Measurements from ENCODE around the gene PARM1. TPM values are rescaled to one million over a fixed set of nuclear protein-coding genes. Genes with fewer than 3 reads are reported as not detected.

Gene PARM1
- total RNA-seq, 1 donor from 2014 or later: 1.6 TPM

DNA sequence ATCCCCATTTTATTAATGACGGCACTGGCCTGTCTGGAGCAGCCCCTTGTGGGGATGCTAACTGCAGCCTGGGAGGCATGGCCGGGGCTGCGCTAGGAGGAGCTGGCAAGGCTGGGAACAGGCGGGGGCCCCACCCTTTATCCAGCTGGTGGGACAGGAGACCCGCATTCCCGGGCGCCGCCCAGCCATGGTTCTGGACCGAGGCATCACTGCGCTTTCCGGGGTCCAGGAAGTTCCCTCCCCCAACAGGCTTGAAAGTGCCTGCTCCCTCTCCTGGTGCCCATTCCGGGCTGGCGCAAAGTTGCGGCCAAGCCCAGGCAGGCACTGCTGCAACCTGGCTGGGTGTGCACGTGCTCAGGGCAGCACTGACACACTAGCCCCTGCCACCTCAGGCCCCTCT lies 124.5 kb downstream of the PARM1 start:
- Histone ChIP-seq H3K9me3 (ENCODE audit: low read depth) (no peaks in the 10 kb centered on the region), H3K9ac (no peak overlapping the region), H3K36me3 (no peaks in the 10 kb centered on the region), H3K4me1 (no peaks in the 10 kb centered on the region), H4K20me1 (ENCODE audit: low read depth) (no peaks in the 10 kb centered on the region), H3F3A (ENCODE audit: low read depth) (no peaks in the 10 kb centered on the region), H3K4me2 (no peak overlapping the region), H3K4me3 (no peak overlapping the region), H3K27me3 (no peaks in the 10 kb centered on the region), H3K27ac (no peak overlapping the region), H2AFZ (replicated peaks) (no peak overlapping the region), H3K79me2 (ENCODE audit: low read depth) (no peaks in the 10 kb centered on the region)
- no peak overlapping the region for H3K27ac Mint-ChIP-seq
- H3K4me3 Mint-ChIP-seq: no peak overlapping the region
- no peak for TF ChIP-seq EZH2 (IDR thresholded peaks at IDR 0.05)
- no peak for TF ChIP-seq EZH2phosphoT487 (IDR thresholded peaks at IDR 0.05)
- TF ChIP-seq, protein P1, sequence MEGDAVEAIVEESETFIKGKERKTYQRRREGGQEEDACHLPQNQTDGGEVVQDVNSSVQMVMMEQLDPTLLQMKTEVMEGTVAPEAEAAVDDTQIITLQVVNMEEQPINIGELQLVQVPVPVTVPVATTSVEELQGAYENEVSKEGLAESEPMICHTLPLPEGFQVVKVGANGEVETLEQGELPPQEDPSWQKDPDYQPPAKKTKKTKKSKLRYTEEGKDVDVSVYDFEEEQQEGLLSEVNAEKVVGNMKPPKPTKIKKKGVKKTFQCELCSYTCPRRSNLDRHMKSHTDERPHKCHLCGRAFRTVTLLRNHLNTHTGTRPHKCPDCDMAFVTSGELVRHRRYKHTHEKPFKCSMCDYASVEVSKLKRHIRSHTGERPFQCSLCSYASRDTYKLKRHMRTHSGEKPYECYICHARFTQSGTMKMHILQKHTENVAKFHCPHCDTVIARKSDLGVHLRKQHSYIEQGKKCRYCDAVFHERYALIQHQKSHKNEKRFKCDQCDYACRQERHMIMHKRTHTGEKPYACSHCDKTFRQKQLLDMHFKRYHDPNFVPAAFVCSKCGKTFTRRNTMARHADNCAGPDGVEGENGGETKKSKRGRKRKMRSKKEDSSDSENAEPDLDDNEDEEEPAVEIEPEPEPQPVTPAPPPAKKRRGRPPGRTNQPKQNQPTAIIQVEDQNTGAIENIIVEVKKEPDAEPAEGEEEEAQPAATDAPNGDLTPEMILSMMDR (IDR thresholded peaks at IDR 0.05): no peak
- H3K27me3 Mint-ChIP-seq (ENCODE audit: insufficient read depth, low read depth): peaks cover 3% of the 10 kb centered on the region
- no peaks in the 10 kb centered on the region for H3K9me3 Mint-ChIP-seq
- peaks cover 11% of the 10 kb centered on the region for H3K4me1 Mint-ChIP-seq
- DNase-seq (ENCODE audit: low spot score): no peak
- H3K36me3 Mint-ChIP-seq: no peaks in the 10 kb centered on the region

DNA sequence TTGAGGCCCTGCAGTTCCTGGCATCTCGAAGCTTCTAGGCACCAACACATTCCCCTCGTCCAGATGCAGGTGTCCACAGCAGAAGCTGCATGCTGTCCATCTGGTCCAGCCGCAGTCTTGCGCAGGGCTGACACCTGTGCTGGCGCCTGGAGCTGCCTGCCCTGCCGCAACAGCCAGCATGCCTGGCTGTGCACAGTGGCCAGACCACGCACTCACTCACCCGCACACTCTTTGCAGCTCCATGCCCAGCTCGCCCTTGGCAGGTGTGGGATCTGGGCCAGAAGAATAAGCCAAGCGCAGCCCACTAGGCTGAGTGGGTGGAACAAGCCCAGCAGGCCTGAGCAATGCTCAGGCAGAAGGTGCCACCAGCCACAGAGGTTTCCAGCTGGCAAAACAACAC lies 125.6 kb downstream of the PARM1 start:
- no peaks in the 10 kb centered on the region for H3K9me3 ChIP-seq (ENCODE audit: low read depth)
- H3K9ac ChIP-seq: no peak overlapping the region
- no peaks in the 10 kb centered on the region for H3K4me1 ChIP-seq
- H3K79me2 ChIP-seq (ENCODE audit: low read depth): no peaks in the 10 kb centered on the region
- peaks cover 3% of the 10 kb centered on the region for H3K27me3 Mint-ChIP-seq (ENCODE audit: insufficient read depth, low read depth)
- no peak overlapping the region for H3K4me3 ChIP-seq
- H3K36me3 ChIP-seq: no peaks in the 10 kb centered on the region
- no peak for TF ChIP-seq EZH2 (IDR thresholded peaks at IDR 0.05)
- no peak for TF ChIP-seq EZH2phosphoT487 (IDR thresholded peaks at IDR 0.05)
- H3F3A ChIP-seq (ENCODE audit: low read depth): no peaks in the 10 kb centered on the region
- H3K9me3 Mint-ChIP-seq: no peaks in the 10 kb centered on the region
- H3K27me3 ChIP-seq: no peaks in the 10 kb centered on the region
- no peak for DNase-seq (ENCODE audit: low spot score)
- no peaks in the 10 kb centered on the region for H3K36me3 Mint-ChIP-seq
- no peaks in the 10 kb centered on the region for H4K20me1 ChIP-seq (ENCODE audit: low read depth)
- H3K4me3 Mint-ChIP-seq: no peak overlapping the region
- H3K4me2 ChIP-seq: no peak overlapping the region
- no peak overlapping the region for H3K27ac ChIP-seq
- no peak overlapping the region for H2AFZ ChIP-seq (replicated peaks)
- H3K27ac Mint-ChIP-seq: no peak overlapping the region
- H3K4me1 Mint-ChIP-seq: peaks cover 11% of the 10 kb centered on the region

DNA sequence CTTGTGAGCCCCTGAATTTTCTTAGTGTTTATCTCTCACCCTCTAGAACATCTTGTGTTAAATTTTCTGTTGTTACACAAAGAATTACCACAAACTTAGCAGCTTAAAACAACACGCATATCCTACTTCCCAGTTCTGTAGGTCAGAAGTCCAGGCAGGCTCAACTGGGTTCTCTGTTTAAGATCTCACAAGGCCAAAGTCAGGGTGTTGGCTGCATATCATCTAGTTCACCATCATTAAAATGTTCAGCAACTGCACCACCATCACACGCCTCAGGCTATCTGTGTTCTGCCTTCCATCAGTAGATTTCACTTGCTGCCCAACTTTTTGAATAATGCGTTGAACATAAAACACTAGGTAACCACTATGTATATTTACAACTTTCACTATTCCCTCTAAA lies 130.5 kb downstream of the PARM1 start:
- H3K4me3 Mint-ChIP-seq: no peak overlapping the region
- Histone ChIP-seq H3K27ac (no peak overlapping the region), H3K4me2 (no peak overlapping the region), H3K4me1 (no peaks in the 10 kb centered on the region), H3K9ac (no peak overlapping the region), H3K4me3 (no peak overlapping the region), H3K27me3 (no peaks in the 10 kb centered on the region), H4K20me1 (ENCODE audit: low read depth) (no peaks in the 10 kb centered on the region), H3K36me3 (no peaks in the 10 kb centered on the region), H2AFZ (replicated peaks) (no peak overlapping the region), H3K79me2 (ENCODE audit: low read depth) (no peaks in the 10 kb centered on the region), H3K9me3 (ENCODE audit: low read depth) (no peaks in the 10 kb centered on the region), H3F3A (ENCODE audit: low read depth) (no peaks in the 10 kb centered on the region)
- no peaks in the 10 kb centered on the region for H3K4me1 Mint-ChIP-seq
- DNase-seq (ENCODE audit: low spot score): no peak
- TF ChIP-seq EZH2 (IDR thresholded peaks at IDR 0.05) (no peak), EZH2phosphoT487 (IDR thresholded peaks at IDR 0.05) (no peak)
- TF ChIP-seq, protein P1 (IDR thresholded peaks at IDR 0.05): no peak
- peaks cover 2% of the 10 kb centered on the region for H3K27me3 Mint-ChIP-seq (ENCODE audit: insufficient read depth, low read depth)
- no peak overlapping the region for H3K27ac Mint-ChIP-seq
- H3K36me3 Mint-ChIP-seq: no peaks in the 10 kb centered on the region
- H3K9me3 Mint-ChIP-seq: no peaks in the 10 kb centered on the region

GRCh38 chr4:75065909-75066308 lies 133.0 kb downstream of the PARM1 start:
- Histone ChIP-seq H3K27me3 (no peaks in the 10 kb centered on the region), H3K36me3 (no peaks in the 10 kb centered on the region), H3K4me3 (no peak overlapping the region), H2AFZ (replicated peaks) (no peak overlapping the region), H3K4me1 (no peaks in the 10 kb centered on the region), H4K20me1 (ENCODE audit: low read depth) (no peaks in the 10 kb centered on the region), H3K4me2 (no peak overlapping the region), H3F3A (ENCODE audit: low read depth) (no peaks in the 10 kb centered on the region), H3K9me3 (ENCODE audit: low read depth) (no peaks in the 10 kb centered on the region), H3K9ac (no peak overlapping the region), H3K79me2 (ENCODE audit: low read depth) (no peaks in the 10 kb centered on the region), H3K27ac (no peak overlapping the region)
- peaks cover 2% of the 10 kb centered on the region for H3K27me3 Mint-ChIP-seq (ENCODE audit: insufficient read depth, low read depth)
- no peak overlapping the region for H3K4me3 Mint-ChIP-seq
- peaks cover under 1% of the 10 kb centered on the region for H3K4me1 Mint-ChIP-seq
- no peaks in the 10 kb centered on the region for H3K9me3 Mint-ChIP-seq
- no peak for DNase-seq (ENCODE audit: low spot score)
- no peak overlapping the region for H3K27ac Mint-ChIP-seq
- no peaks in the 10 kb centered on the region for H3K36me3 Mint-ChIP-seq
- TF ChIP-seq, protein P1 (IDR thresholded peaks at IDR 0.05): no peak
- TF ChIP-seq EZH2phosphoT487 (IDR thresholded peaks at IDR 0.05) (no peak), EZH2 (IDR thresholded peaks at IDR 0.05) (no peak)
